IMR-90 (cell line): ENCODE measurements around the gene DNAJC17. TPM values are rescaled to one million over a fixed set of nuclear protein-coding genes. Genes with fewer than 3 reads are reported as not detected.

Experiments
- ATAC-seq: fragments of 200-7000 bp; cut with Tn5 transposase; 2 replicates; pipeline ENCODE4 v1.9.1; 2020; ENCODE audit warnings: low read depth, mild to moderate bottlenecking, moderate library complexity
- BruUV-seq: library from RNA; stranded (reverse); fragments of 400-500 nt; replicated peaks from 2 replicates; lab custom pipeline; 2021; lab: Mats Ljungman, UMichigan
- CTCF ChIA-PET: fragments of 300-600 bp; formaldehyde crosslinking; extraction: SDS; loops from one replicate; lab custom pipeline; 2021; ENCODE audit warnings: antibody characterized with exemption; lab: Yijun Ruan, JAX
- POLR2A ChIA-PET: fragments of 300-600 bp; sonication (Branson Sonifier 250); formaldehyde crosslinking; loops from one replicate; lab custom pipeline; 2022; ENCODE audit warnings: antibody characterized with exemption; ENCODE audit not compliant: unreplicated experiment; lab: Charles Lee
- DNase-seq: peaks from one replicate; pipeline ENCODE4 v3.0.0; 2013
- H2AFZ ChIP-seq: replicated peaks from 2 replicates; pipeline ENCODE3; 2013; ENCODE audit warnings: low read length, mild to moderate bottlenecking; ENCODE audit not compliant: poor library complexity
- H2AK5ac ChIP-seq: 2 replicates; pipeline ENCODE4 v1.6.1; 2013; ENCODE audit warnings: low read depth, low read length, inconsistent platforms
- H2AK9ac ChIP-seq: replicated peaks from 2 replicates; pipeline ENCODE3; 2013; ENCODE audit warnings: mild to moderate bottlenecking, low read depth, low read length, moderate library complexity; ENCODE audit not compliant: poor library complexity
- H2BK120ac ChIP-seq: 2 replicates; pipeline ENCODE4 v1.6.1; 2013; ENCODE audit warnings: low read depth, low read length, inconsistent platforms
- H2BK15ac ChIP-seq: 3 replicates; pipeline ENCODE4 v1.6.1; 2013; ENCODE audit warnings: low read depth, low read length, inconsistent platforms
- H2BK20ac ChIP-seq: 2 replicates; pipeline ENCODE4 v1.6.1; 2013; ENCODE audit warnings: low read depth, mild to moderate bottlenecking, inconsistent platforms, low read length, moderate library complexity
- H2BK5ac ChIP-seq: 2 replicates; pipeline ENCODE4 v1.6.1; 2013; ENCODE audit warnings: mild to moderate bottlenecking, low read depth, low read length, inconsistent platforms; ENCODE audit not compliant: poor library complexity, severe bottlenecking
- H3K14ac ChIP-seq: replicated peaks from 2 replicates; pipeline ENCODE4 v1.6.1; 2013; ENCODE audit warnings: low read depth, low read length, inconsistent platforms
- H3K18ac ChIP-seq: 2 replicates; pipeline ENCODE4 v1.6.1; 2013; ENCODE audit warnings: low read depth, low read length, control low read depth
- H3K23ac ChIP-seq: 2 replicates; pipeline ENCODE4 v1.6.1; 2013; ENCODE audit warnings: low read depth, low read length, inconsistent platforms
- H3K27ac ChIP-seq: 2 replicates; pipeline ENCODE4 v1.5.1; 2013; ENCODE audit warnings: mild to moderate bottlenecking, control low read depth, low read length; ENCODE audit not compliant: insufficient read depth
- H3K27me3 ChIP-seq: 2 replicates; pipeline ENCODE4 v1.6.1; 2013; ENCODE audit warnings: low read length; ENCODE audit not compliant: control insufficient read depth, insufficient read depth
- H3K36me3 ChIP-seq: 2 replicates; pipeline ENCODE4 v1.6.1; 2013; ENCODE audit warnings: low read length, mixed read lengths; ENCODE audit not compliant: control insufficient read depth, insufficient read depth
- H3K4ac ChIP-seq: 2 replicates; pipeline ENCODE4 v1.6.1; 2013; ENCODE audit warnings: low read depth, low read length, inconsistent platforms
- H3K4me1 ChIP-seq: 2 replicates; pipeline ENCODE4 v1.6.1; 2013; ENCODE audit warnings: low read length, mixed read lengths; ENCODE audit not compliant: control insufficient read depth, insufficient read depth
- H3K4me2 ChIP-seq: 2 replicates; pipeline ENCODE4 v1.6.1; 2013; ENCODE audit warnings: low read depth, mild to moderate bottlenecking, control low read depth, low read length, moderate library complexity
- H3K4me3 ChIP-seq: 2 replicates; pipeline ENCODE4 v1.5.1; 2013; ENCODE audit warnings: low read depth, mild to moderate bottlenecking, control low read depth, low read length, moderate library complexity; ENCODE audit not compliant: insufficient read depth
- H3K56ac ChIP-seq: 2 replicates; pipeline ENCODE4 v1.6.1; 2013; ENCODE audit warnings: low read length, inconsistent platforms; ENCODE audit not compliant: insufficient read depth; ENCODE audit errors: extremely low read depth
- H3K79me1 ChIP-seq, 2 experiments: 2 replicates each; pipeline ENCODE4 v1.6.1; 2013; ENCODE audit warnings: low read length in 2 of 2, inconsistent platforms in 1 of 2, low read depth in 1 of 2
- H3K9ac ChIP-seq: 2 replicates; pipeline ENCODE4 v1.6.1; 2013; ENCODE audit warnings: low read depth, low read length, control low read depth
- H3K9me1 ChIP-seq: 2 replicates; pipeline ENCODE4 v1.6.1; 2013; ENCODE audit warnings: low read length, inconsistent platforms; ENCODE audit not compliant: insufficient read depth
- H3K9me3 ChIP-seq: 2 replicates; pipeline ENCODE4 v1.6.1; 2013; ENCODE audit warnings: low read length; ENCODE audit not compliant: control insufficient read depth, insufficient read depth
- H4K20me1 ChIP-seq: 2 replicates; pipeline ENCODE4 v1.6.1; 2013; ENCODE audit warnings: low read length, inconsistent platforms; ENCODE audit not compliant: insufficient read depth
- H4K5ac ChIP-seq: 2 replicates; pipeline ENCODE4 v1.6.1; 2013; ENCODE audit warnings: mild to moderate bottlenecking, low read depth, low read length, control low read depth
- H4K8ac ChIP-seq, 2 experiments: 2 replicates each; pipeline ENCODE4 v1.6.1; 2013; ENCODE audit warnings: low read depth in 2 of 2, low read length in 2 of 2, control low read depth in 1 of 2, inconsistent platforms in 1 of 2
- H4K91ac ChIP-seq: 2 replicates; pipeline ENCODE4 v1.6.1; 2013; ENCODE audit warnings: low read depth, low read length, inconsistent platforms; ENCODE audit not compliant: insufficient read depth
- BHLHE40 ChIP-seq: fragments of 150-350 bp; IDR thresholded peaks from 2 replicates; pipeline ENCODE4 v1.6.1; 2016; ENCODE audit warnings: mild to moderate bottlenecking, low read depth, low read length
- CEBPB ChIP-seq: IDR thresholded peaks from 2 replicates; pipeline ENCODE4 v1.6.1; 2012; ENCODE audit warnings: low read depth, low read length, improper control_type of control experiment
- CTCF ChIP-seq: conservative IDR thresholded peaks from 2 replicates; pipeline ENCODE4 v1.5.1; 2012; ENCODE audit warnings: mild to moderate bottlenecking, low read depth, low read length, improper control_type of control experiment
- ELK1 ChIP-seq: fragments of 150-350 bp; IDR thresholded peaks from 2 replicates; pipeline ENCODE4 v1.6.1; 2016; ENCODE audit warnings: low read depth, mild to moderate bottlenecking, low read length, moderate library complexity, borderline replicate concordance
- FOS ChIP-seq: fragments of 150-350 bp; IDR thresholded peaks from 2 replicates; pipeline ENCODE4 v1.6.1; 2016; ENCODE audit warnings: low read depth, low read length
- MAFK ChIP-seq: IDR thresholded peaks from 2 replicates; pipeline ENCODE4 v1.6.1; 2012; ENCODE audit warnings: low read depth, low read length, improper control_type of control experiment
- MAZ ChIP-seq: IDR thresholded peaks from 2 replicates; pipeline ENCODE4 v1.6.1; 2012; ENCODE audit warnings: low read depth, mild to moderate bottlenecking, low read length, improper control_type of control experiment, moderate library complexity, borderline replicate concordance
- MXI1 ChIP-seq: IDR thresholded peaks from 2 replicates; pipeline ENCODE4 v1.6.1; 2012; ENCODE audit warnings: low read depth, mild to moderate bottlenecking, low read length, moderate library complexity, borderline replicate concordance
- NFE2L2 ChIP-seq: fragments of 150-350 bp; IDR thresholded peaks from 2 replicates; pipeline ENCODE4 v1.6.1; 2016; ENCODE audit warnings: low read depth, mild to moderate bottlenecking, low read length
- POLR2A ChIP-seq: IDR thresholded peaks from 2 replicates; pipeline ENCODE4 v1.6.1; 2012; ENCODE audit warnings: mild to moderate bottlenecking, low read depth, low read length
- RAD21 ChIP-seq: IDR thresholded peaks from 2 replicates; pipeline ENCODE4 v1.6.1; 2012; ENCODE audit warnings: low read length, improper control_type of control experiment
- RCOR1 ChIP-seq: IDR thresholded peaks from 2 replicates; pipeline ENCODE4 v1.6.1; 2012; ENCODE audit warnings: mild to moderate bottlenecking, low read length, improper control_type of control experiment; ENCODE audit not compliant: insufficient replicate concordance
- RFX5 ChIP-seq: IDR thresholded peaks from 2 replicates; pipeline ENCODE4 v1.8.0; 2012; ENCODE audit warnings: low read depth, mild to moderate bottlenecking, low read length, moderate library complexity
- SMC3 ChIP-seq: fragments of 150-350 bp; IDR thresholded peaks from 2 replicates; pipeline ENCODE4 v1.6.1; 2016; ENCODE audit warnings: low read depth, mild to moderate bottlenecking, antibody characterized with exemption, low read length, moderate library complexity
- WGBS, 2 experiments: methylation state at CpG; one replicate each; pipeline versions ENCODE4 v1.1.5 to v1.1.7; 2013; ENCODE audit warnings: missing lambda C conversion rate in 2 of 2; ENCODE audit not compliant: insufficient read length in 1 of 2; ENCODE audit errors: extremely low coverage in 2 of 2; 5-methylcytosine and 5-hydroxymethylcytosine counted together
- dilution Hi-C: fragments of 300-500 bp; cut with HindIII; formaldehyde crosslinking; loops from one replicate; pipeline ENCODE4 v1.14.3; 2018; ENCODE audit warnings: low sequenced_read_pairs; ENCODE audit not compliant: unreplicated experiment
- in situ Hi-C: fragments of 300-500 bp; cut with MboI; formaldehyde crosslinking; loops from 3 replicates; pipeline ENCODE4 v1.14.3; 2019; ENCODE audit warnings: low sequenced_read_pairs, inconsistent platforms, mixed read lengths
- intact Hi-C: fragments of 100-400 bp; cut with micrococcal nuclease; formaldehyde crosslinking; loops from 2 replicates; pipeline ENCODE4 v1.10.0; 2022
- polyA plus RNA-seq, 3 experiments: library from polyadenylated mRNA; depleted of rRNA; stranded (reverse); fragments of >200 nt; gene quantifications; 2 replicates each; pipeline ENCODE4 v1.2.3, GENCODE V29; 2012; ENCODE audit warnings: low replicate concordance in 1 of 3
- total RNA-seq: library from RNA; depleted of rRNA; stranded (reverse); fragments of >200 nt; gene quantifications from 2 replicates; pipeline ENCODE4 v1.2.3, GENCODE V29; 2012
- TF ChIP-seq, protein P1 (sequence below): fragments of 150-350 bp; IDR thresholded peaks from 2 replicates; pipeline ENCODE4 v1.6.1; 2017; ENCODE audit warnings: mild to moderate bottlenecking, antibody characterized with exemption, low read length, low read depth

The DNAJC17 gene
- total and polyA plus RNA-seq, 2 of the 4 experiments (the other 2 are of a cell fraction), result 58.6 to 107 TPM

DNA sequence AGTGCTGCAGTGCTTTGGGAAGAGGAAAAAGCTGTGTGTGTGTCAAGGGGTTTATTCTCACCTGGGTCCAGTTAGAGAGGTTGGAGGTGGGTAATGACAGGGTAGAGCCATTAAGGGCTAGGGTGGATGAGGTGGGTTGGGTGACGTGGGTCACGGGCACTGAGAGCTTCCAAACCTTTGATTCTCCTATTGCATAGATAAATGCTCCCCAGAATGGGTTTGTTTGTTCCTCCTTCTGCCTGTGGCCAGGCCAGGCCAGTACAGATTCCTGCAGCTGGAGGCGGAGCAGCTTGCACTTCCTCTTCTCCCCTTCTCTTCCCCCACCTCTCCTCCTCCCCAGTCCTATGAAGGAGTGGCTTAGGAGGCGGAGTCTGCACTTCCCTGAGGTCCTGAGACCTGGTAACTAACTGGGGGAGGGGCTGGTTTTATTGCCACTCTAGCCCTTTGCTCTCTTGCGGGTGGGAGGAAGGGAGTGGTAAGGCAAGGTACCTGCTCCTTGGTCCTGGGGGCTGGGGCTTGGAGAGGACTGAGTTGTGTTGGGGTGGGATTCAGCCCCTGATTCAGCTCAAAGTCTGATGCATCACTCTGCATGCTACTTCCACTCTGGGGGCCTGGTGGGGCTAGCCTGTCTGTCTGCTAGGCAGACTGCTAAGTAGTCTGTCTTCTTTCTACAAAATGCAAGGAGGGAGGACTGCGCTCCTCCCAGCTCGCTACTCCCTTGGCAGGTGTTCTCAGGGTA, 40.1 kb upstream of the DNAJC17 start:
- no peak overlapping the region for H3K4me3 ChIP-seq
- no peaks in the 10 kb centered on the region for H3K79me1 ChIP-seq
- H3K18ac ChIP-seq, result no peak overlapping the region
- H2BK20ac ChIP-seq, result no peak overlapping the region
- no peak overlapping the region for H3K4me2 ChIP-seq
- no peak overlapping the region for H4K91ac ChIP-seq
- H3K4me1 ChIP-seq, result 0 out of 2 replicates have a peak, but pooled peaks cover 3% of the 10 kb centered on the region
- H3K9me1 ChIP-seq, result no peaks in the 10 kb centered on the region
- no peak overlapping the region for H2BK120ac ChIP-seq
- H3K36me3 ChIP-seq, result no peaks in the 10 kb centered on the region
- no peak overlapping the region for H3K27ac ChIP-seq
- peak; percentile 49; the same call in 1 of the 2 replicates for ATAC-seq
- in situ Hi-C loops, result no loop called here
- peak; percentile 28 for DNase-seq
- no peak overlapping the region for H2AFZ ChIP-seq
- H4K20me1 ChIP-seq, result peaks cover 5% of the 10 kb centered on the region; the same call in 1 of the 2 replicates
- H2BK5ac ChIP-seq, result no peak overlapping the region
- no peak overlapping the region for H3K23ac ChIP-seq
- H3K56ac ChIP-seq, result no peak overlapping the region
- BruUV-seq, result no TSS peak
- no peak overlapping the region for H4K5ac ChIP-seq
- H2BK15ac ChIP-seq, result no peak overlapping the region
- no peak overlapping the region for H2AK5ac ChIP-seq
- peaks cover 43% of the 10 kb centered on the region for H3K27me3 ChIP-seq
- H3K4ac ChIP-seq, result no peak overlapping the region
- H2AK9ac ChIP-seq, result no peak overlapping the region
- no peak overlapping the region for H3K9ac ChIP-seq
- H3K9me3 ChIP-seq, result no peaks in the 10 kb centered on the region
- no peak overlapping the region for H4K8ac ChIP-seq
- POLR2A ChIA-PET, result no interaction called here
- WGBS, 2 experiments, result no CpG with 5 or more reads among the region's 7 CpGs
- intact Hi-C loops, result no loop called here
- dilution Hi-C loops, result no loop called here
- CTCF ChIA-PET, result interaction anchor here (0.6 kb wide), 1 partner anchor 133 kb away, joined by 5 read pairs; no protein-coding TSS in a partner anchor
- H3K14ac ChIP-seq, result no peak overlapping the region
- TF ChIP-seq, protein P1, sequence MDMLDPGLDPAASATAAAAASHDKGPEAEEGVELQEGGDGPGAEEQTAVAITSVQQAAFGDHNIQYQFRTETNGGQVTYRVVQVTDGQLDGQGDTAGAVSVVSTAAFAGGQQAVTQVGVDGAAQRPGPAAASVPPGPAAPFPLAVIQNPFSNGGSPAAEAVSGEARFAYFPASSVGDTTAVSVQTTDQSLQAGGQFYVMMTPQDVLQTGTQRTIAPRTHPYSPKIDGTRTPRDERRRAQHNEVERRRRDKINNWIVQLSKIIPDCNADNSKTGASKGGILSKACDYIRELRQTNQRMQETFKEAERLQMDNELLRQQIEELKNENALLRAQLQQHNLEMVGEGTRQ, result no peak
- no peak for TF ChIP-seq RAD21
- TF ChIP-seq RCOR1, result no peak
- TF ChIP-seq NFE2L2, result no peak
- TF ChIP-seq POLR2A, result no peak
- TF ChIP-seq CTCF, result no peak
- no peak for TF ChIP-seq SMC3
- no peak for TF ChIP-seq MAZ
- TF ChIP-seq MXI1, result no peak
- no peak for TF ChIP-seq BHLHE40
- no peak for TF ChIP-seq RFX5
- TF ChIP-seq ELK1, result no peak
- no peak for TF ChIP-seq MAFK
- TF ChIP-seq FOS, result no peak
- no peak for TF ChIP-seq CEBPB
